Measurements from ENCODE around the gene SLC15A4. TPM values are rescaled to one million over a fixed set of nuclear protein-coding genes. Genes with fewer than 3 reads are reported as not detected.

The SLC15A4 gene
- total RNA-seq = 20.4 and 43.8 TPM in 2 replicates

GRCh38 chr12:128823916-128824839 lies at the start of gene SLC15A4:
SLC15A4 (minus strand) TSS chr12:128823958; CDS start chr12:128823943, 15 bp downstream.

GRCh38 chr12:128852885-128853599 lies 29.3 kb upstream of the SLC15A4 start, which contains the start of gene GLT1D1:
GLT1D1 (plus strand) TSS chr12:128853478; CDS start chr12:128853582, 104 bp downstream.

Other genes starting within 250 kb of the SLC15A4 start
- not detected in 2 replicates for gene GLT1D1, start 29.5 kb upstream of the SLC15A4 start, total RNA-seq